IPS DF 4.7 (cell line): Measurements from ENCODE around the gene ZNF862.

Experiments used
- DNase-seq: peaks from one replicate; pipeline ENCODE4 v3.0.0-alpha.2; 2013; ENCODE audit warnings: low spot score; ENCODE audit errors: extremely low read depth

ZNF862 gene

DNA sequence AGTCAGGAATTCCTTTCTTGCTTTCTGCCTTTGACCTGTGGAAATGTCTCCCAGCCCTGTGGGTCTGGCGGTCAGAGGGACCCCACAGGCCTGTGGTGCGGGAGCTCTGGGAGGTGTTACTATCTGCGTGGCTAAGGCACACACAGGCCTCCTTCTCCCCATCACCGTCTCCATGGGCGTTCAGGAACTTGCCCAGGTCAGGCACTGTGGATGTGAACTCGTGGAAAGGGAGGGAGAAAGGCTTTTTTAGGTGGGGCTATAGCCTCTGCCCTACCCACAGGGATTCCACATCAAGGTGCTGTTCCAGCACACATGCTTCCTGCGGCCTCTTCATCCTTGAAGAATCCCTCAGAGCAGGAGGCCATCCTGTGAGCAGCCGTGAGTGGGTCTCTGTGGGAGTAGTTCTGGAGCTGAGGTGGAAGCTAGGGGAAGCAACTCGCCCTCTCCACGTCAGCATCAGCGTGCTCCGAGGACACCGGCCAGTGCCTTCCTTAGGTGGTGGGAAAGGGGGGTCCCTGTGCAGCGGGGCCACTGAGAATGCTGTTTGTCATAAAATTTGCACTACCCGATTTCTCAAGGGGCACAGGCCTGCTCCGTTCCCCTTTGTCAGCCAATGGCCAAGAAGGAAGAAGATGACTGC is 28.1 kb downstream of the ZNF862 start:
- DNase-seq: no peak

GRCh38 chr7:149866779-149867447 is 28.7 kb downstream of the ZNF862 start:
- no peak for DNase-seq

DNA sequence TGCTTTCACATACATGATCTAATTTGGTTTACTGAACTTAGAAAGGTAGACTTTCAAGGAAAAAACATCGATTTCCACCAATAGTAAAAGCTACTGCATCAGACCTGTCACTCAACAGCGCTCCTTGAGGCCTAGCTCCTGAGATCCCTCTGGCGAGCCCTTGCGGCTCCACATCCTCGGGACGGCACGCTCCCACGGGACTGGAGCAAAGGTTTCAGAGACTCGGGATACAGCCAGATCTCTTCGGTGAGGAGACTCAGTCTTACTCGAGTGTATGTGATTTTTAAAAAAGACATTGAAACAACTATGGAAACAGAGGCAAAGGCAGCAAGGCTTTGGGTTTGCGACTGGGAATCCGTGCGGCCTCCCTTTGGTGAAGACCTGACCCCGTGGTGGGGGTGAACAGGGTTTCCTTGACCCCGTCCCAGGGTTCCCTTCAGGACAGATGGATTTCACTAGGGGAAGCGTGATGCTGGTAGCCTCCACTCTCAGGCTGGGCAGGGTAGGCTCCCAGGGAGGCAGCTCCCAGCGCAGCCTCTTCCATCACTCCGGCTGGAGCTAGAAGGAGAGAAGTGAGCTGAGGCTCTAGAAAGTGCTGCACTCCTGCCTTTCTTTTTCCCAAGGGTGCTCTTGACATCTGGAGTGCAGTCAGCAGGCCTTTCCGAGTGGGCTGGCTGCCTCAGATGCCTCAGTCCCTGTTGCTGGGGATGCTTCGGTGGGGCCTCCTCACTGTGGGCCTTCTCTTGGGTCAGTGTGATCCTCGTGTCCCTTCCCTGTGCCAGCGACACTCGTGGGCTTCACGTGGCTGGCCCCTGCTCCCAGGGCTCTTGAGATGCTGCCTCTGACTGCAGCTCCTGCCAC is 29.8 kb downstream of the ZNF862 start:
- DNase-seq: no peak

DNA sequence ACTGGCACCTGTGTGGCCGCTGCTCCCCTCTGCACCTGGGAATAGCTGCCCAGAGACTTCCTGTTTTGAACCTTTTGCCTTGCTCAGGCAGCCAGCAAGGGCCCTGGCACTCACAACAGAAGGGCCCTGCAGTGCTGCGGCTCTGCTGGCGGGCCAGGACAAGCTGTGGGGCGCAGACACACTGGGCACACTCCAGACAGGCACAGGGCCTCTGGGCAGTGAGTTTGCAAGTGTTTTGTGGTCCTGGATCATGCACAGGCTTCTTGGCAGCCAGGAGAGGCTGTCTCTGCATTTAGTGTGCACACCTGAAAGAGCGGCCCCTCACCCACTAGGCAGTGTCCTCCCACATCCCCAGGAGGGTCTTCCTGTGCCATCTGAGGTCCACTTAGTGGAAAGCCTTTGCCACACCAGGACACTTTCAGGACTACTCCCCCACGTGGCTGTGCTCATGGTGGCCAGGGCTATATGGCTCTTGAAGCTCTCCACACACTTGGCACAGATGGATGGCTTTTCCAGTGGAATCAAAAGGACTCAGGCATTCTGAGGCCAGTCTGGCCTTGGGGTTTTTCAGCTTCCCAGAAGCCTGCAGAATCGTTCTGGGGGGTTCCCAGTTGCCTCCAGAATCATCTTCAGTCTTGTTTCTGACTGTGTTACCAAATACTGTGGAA is 30.6 kb downstream of the ZNF862 start:
- DNase-seq: no peak

GRCh38 chr7:149869291-149869650 is 31.1 kb downstream of the ZNF862 start:
- no peak for DNase-seq

DNA sequence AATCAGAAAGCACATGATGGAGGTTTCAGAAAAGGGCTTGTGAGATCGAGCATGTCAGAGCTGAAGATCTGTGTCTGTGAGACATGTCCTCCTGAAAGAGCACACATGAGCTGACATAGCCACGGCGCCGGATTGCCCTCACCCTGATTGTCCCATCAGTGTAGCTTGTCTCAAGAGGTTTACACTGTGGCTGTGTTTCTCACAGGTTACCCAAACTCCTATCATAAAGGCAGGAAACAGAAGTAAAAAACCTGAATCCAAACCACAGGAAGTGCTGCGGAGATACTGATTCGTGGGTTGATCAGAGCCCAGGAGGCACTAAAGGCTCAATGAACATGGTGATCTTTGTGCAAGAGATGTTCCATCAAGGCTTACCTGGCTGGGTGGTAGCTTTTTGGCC is 31.7 kb downstream of the ZNF862 start:
- no peak for DNase-seq

DNA sequence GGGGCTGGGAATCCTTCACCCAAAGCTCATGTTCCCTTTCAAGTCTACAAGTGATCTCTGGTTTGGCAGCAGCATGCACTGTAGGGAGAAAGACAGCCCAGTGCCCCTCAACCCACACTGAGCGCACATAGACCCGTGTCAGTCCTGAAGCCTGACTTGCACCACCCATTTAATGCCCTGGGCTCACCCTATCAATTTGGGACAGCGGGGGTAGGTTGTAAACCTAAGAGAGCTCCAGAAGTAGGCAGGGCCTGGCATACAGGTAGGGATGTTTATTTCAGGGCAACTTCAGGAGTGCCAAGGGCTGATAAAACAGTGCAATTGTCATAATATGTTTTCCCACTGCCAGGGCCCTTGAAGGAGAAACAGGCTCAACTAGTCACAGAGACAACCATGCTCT is 32.1 kb downstream of the ZNF862 start:
- no peak for DNase-seq

DNA sequence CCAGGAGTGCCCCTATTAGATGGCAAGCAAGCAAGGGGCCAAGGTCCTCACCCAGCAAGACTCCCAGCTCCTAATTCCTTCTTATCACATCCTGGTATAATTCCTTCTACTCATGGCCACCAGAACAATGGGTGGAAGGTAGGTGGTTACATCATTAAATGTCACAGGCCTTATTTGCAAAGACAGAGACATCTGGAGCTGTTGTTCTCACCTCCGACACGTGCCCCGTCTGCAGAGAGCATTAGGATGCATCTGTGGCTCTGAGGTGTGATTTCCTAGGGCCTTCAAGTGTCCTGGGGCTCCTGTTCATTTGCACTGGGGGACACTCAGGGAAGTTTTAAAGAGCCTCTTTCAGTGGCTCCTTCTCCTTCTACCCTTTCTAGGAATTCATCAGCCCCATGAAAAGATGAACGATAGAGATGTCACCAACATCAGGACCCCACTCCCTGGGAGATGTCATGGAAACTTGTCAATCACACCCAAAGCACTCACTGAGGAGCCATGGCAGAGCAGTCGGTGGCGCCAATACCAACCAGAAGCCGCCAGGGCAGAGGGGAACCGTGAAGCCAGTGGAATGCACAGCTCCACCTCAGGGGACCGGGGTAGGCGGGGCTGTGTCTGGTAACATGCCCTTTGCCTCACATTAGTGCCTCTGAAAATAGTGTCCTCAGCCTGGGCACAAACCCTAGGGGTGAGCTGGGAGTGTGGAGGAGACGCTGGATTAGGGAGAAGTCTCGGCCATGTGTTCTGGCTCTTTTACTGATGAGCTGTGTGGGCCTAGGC is 32.7 kb downstream of the ZNF862 start:
- no peak for DNase-seq

DNA sequence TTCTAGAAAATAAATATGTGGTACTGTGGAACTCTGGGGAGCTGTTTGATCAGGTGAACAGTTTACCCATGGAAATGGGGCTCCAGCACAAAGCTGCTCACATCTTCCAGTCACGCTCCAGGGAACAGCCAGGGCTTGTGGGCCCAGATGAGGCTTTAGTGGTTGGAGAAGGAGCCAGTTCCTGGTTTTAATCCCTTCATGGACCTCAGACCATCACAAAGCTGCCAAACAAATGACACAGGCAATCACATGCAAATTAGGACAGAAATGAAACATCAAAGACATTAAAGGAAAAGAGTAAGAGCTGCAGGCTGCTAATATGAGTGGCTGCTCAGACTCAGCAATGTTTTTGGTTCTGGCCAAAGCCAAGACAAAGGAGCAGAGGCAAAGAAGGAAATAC is 33.4 kb downstream of the ZNF862 start:
- no peak for DNase-seq

- no peak for DNase-seq
Measured at GRCh38 chr7:149872419-149873073, 34.4 kb downstream of the ZNF862 start.

GRCh38 chr7:149873074-149873969 is 35.1 kb downstream of the ZNF862 start, which contains the start of gene ATP6V0E2:
Gene ATP6V0E2, plus strand, starts transcription at chr7:149873969. Its CDS starts 97 bp downstream, at chr7:149874066.
- DNase-seq: no peak

- no peak for DNase-seq
Measured at GRCh38 chr7:149873970-149874643, 35.9 kb downstream of the ZNF862 start.

DNA sequence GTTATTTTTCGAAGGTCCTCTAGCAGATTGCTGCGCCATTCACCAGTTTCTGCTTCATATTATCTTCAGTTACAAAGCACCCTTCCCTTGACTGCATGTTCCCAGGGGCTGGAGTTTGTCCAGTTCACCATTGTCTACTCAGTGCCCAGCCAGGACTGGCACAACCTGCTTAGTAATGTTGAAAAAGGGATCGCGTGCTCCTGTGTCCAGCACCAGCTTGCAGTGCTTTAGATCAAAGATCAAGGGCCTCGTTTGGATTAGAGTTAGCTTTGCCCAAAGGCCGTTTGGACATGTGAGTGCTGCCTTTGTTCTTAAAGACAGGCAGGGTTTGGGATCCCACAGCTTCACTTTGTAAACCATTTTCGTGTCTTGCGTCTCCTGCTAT is 36.5 kb downstream of the ZNF862 start:
- no peak for DNase-seq

GRCh38 chr7:149875396-149875795 is 37.2 kb downstream of the ZNF862 start:
- DNase-seq: no peak

GRCh38 chr7:149877890-149878522 is 39.8 kb downstream of the ZNF862 start:
- DNase-seq: no peak

DNA sequence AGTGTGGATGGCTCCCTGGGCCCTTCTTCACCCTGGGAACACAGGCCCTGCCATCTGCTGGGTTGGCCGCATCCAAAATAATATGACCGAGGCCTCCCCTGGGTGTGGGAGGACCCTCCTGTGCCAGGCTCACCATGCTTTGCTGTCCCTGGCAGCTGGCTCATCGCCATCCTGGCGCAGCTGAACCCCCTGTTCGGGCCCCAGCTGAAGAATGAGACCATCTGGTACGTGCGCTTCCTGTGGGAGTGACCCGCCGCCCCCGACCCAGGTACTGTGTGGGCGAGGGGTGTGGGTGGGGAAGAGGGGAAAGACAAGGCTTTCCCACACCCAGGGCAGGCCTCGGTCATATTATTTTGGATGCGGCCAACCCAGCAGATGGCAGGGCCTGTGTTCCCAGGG is 40.3 kb downstream of the ZNF862 start:
- DNase-seq: no peak

- DNase-seq: no peak
Measured at GRCh38 chr7:149879271-149879743, 41.1 kb downstream of the ZNF862 start.
